ENCODE results near the gene PHF11.

PHF11 gene

DNA sequence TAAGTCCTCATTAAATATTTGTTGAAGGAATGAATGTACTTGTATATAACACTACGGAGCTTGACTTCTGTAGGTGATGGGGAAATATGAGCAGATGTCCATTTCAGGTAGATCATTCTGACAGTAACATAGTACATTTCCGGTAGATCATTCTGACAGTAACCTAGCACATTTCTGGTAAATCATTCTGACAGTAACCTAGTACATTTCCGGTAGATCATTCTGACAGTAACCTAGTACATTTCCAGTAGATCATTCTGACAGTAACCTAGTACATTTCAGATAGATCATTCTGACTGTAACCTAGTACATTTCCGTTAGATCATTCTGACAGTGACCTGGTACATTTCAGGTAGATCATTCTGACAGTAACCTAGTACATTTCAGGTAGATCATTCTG lies 2.5 kb downstream of the PHF11 start:
- DNase-seq (ENCODE audit: low read depth in 2 of 2): no peak

DNA sequence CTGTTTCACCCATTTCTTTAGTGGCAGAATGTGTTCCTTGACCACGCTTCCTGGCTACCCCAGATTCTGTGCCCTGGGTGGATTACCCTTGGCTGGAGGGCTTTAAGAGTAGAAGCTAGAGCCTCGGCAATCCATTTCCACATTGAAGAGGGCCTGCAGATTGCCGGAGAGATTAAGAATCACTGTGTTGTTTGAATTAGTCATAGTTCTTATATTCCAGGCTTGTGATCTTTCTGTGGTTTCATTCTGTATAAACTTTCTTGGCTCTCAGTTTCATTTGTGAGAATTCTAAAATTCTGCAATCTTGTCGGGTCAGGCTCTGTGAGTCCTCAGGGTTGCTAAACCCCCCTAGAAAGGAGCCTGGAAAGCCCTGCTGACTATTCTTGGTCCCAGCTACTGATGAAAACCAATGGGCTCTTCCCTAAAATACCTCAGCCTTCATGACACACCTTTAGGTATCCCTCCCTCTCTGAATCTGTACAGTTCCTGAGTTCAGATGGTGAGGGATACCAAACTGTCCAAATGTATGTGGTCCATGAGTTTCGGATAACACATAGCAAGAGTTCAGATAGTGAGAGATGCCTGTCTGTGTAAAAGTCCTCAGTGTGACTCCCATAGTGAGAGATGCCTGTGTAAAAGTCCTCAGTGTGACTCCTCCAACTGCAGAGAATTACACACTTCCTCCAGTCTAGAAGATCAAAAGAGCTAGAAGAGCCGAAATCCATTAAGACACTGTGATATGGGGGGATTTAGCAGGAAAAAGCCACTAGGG lies 4.3 kb downstream of the PHF11 start:
- DNase-seq (ENCODE audit: low read depth in 2 of 2): no peak

DNA sequence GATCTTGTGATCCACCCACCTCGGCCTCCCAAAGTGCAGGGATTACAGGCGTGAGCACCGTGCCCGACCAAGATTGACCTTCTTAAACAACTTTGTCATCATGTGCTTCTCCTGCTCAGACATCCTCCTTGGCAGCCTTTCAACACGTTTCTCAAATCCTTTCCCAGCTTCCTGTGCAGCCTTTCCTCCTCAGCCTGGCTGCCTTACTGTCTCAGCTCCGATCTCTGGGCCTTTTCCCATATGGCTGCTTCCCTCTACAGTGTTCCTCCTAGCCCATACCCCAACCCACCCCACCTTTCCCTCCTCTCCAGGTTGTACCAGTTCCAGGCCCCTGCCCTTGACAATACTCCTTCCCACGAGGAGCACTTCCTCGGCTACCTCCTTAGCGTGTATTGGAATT lies 7.2 kb downstream of the PHF11 start:
- DNase-seq (ENCODE audit: low read depth in 2 of 2): no peak

DNA sequence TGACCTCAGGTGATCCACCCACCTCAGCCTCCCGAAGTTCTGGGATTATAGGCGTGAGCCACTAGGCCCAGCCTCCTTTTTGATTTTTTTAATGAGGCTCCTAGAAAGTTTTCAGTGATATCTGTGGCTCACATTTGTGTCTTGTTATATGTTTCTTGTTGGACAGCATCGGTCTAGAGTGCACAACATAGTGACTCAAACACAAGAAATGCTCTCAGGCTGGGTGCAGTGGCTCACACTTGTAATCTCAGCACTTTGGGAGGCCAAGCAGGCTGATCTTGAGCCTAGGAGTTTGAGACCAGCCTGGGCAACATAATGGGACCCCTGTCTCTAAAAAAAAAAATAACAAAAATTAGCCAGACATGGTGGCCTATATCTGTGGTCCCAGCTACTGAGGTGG lies 8.2 kb downstream of the PHF11 start:
- DNase-seq (ENCODE audit: low read depth in 2 of 2): no peak

DNA sequence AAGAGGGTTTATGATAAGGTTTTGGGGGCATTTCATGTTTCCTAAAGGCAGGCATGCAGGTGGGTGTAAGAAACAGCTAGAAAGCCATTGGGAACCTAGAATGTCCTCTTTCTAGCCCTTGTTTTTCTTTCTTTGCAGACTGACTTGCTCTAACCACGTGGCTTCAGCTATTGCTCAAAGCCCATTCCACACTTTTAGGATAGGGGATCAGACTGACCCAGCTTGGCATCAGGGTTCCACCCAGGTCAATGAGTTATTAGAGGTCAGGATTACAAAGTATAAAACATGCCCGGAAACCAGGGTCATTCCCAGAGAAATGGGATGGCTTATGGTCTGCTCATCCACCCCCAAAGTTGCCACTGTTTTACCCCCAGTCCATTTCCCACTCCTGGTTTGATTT lies 16.8 kb downstream of the PHF11 start:
- DNase-seq (ENCODE audit: low read depth in 2 of 2): no peak

DNA sequence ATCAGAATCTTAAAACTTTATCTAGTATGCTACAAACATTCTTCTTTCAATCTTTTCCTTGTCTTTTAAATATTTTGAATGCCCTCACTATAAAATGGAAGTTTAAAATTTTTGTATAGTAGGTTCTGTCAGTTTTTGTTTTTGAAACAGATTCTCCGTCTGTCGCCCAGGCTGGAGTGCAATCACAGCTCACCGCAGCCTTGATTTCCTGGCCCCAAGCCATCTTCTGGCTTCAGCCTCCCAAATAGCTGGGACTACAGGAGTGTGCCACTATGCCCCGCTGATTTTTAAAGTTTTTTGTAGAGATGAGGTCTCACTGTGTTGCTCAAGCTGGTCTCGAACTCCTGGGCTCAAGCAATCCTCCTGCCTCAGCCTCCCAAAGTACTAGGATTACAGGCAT lies 20.7 kb downstream of the PHF11 start:
- no peak for DNase-seq (ENCODE audit: low read depth in 2 of 2)

DNA sequence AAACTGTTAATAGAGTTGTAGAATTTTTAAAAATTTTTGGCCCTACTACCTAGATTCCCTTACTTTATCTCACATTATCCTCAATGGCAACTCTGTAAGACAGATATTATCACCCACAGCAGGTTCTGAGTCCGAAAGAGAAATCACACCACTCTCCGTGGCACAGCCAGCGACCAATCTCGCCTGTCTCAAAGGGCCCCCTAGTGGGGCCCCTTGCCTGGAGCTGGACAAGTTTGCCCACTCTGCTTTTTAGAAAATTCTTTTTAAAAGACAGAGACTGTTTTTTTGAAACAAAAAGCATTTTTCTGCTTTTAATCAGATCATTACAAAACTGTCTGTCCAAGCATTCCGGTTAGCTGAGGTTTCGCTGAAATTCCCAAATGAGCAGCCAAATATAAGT lies 21.7 kb downstream of the PHF11 start:
- DNase-seq (ENCODE audit: low read depth in 2 of 2): no peak

DNA sequence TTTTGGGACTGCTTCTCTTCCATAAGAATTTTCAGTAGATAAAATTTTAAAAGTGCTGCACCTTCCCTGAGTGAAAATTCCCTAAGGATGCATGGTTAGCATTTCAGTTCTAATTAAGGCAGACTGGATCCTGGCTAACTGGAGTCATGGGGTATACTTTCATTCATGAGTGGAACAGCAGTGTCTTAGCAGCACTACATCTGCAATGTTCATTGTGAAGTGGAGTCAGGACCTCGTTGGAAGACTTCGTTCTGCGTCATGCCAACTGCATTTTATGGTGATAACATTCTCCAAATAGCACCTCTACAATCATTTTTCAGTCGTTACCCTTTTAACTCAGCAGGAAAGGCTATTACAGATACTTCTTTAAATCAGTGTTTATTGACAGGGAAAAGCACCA lies 25.5 kb downstream of the PHF11 start:
- DNase-seq (ENCODE audit: low read depth in 2 of 2): no peak

DNA sequence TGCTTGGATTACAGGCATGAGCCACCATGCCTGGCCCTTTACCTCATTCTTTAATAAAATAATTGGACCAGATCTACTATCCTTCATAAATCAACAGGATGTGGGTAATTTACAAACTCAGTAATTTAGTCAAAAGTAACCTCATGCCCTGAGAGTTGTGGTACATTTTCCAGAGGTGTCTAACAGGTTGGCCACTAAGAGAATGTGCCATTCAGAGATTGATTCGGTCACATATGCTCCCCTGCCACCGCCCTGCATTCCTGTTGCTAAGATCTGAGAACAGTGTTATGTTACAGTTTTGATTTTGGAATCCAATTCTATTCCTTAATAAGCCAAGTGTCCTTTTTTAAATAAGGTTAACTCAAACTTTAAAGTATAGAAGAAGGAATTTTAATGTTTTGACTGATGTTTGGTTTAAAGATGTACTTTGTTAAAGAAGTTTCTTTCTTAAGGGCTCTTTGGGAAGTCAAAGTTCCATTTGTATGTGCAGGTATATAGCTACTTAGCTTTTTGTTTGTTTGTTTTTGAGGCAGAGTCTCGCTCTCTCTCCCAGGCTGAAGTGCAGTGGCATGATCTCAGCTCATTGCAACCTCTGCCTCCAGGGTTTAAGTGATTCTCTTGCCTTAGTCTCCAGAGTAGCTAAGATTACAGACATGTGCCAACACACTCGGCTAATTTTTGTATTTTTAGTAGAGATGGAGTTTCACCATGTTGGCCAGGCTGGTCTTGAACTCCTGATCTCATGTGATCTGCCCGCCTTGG lies 29.2 kb downstream of the PHF11 start:
- DNase-seq (ENCODE audit: low read depth in 2 of 2): no peak

DNA sequence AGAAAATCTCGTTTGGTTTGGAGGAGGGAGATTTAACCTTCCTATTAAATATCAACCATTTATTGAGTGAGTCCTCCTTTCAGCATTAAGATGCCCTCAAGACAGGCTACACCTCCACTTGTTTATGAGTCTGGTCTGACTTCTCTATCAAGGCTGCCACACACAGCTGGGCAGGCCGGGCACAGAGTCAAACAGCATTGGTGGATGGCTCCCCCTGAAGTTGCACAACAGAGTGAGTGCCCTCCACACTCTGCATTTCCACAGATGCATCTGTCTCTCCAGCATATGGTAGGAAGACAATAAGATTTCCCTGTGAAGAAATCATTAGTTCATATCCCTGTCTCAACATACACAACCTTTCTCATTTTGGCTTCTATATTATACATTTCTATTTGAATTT lies 31.4 kb downstream of the PHF11 start:
- DNase-seq (ENCODE audit: low read depth in 2 of 2): no peak

DNA sequence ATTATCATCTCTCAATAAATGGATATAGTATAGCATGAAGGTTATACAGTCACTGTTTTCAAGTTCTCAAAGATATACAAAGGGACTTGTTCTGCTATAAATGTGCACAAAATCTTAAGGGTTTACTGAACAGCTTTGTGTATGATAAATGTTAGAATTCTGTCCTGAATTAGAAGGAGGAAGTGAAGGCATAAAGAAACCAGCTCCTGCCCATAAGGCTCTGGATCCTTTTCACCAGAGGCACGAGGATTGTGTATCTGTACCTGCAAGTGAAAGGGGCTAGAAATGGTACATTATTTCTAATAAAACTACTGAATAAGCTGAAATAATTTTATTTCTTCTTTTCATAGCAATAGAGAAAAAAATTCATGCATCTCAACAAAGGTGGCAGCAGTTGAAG lies 32.4 kb downstream of the PHF11 start:
- no peak for DNase-seq (ENCODE audit: low read depth in 2 of 2)

DNA sequence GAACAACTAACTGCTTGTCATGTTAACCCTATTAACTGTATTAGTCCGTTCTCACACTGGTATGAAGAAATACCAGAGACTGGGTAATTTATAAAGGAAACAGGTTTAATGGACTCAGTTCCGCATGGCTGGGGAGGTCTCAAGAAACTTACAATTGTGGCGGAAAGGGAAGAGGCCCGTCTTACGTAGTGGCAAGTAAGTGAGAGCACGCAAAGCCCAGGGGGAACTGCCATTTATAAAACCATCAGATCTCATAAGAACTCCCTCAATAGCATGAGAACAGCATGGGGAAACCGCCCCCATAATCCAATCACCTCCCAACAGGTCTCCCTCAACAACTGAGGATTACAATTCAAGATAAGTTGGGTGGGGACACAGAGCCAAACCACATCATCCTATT lies 34.7 kb downstream of the PHF11 start:
- no peak for DNase-seq (ENCODE audit: low read depth in 2 of 2)

DNA sequence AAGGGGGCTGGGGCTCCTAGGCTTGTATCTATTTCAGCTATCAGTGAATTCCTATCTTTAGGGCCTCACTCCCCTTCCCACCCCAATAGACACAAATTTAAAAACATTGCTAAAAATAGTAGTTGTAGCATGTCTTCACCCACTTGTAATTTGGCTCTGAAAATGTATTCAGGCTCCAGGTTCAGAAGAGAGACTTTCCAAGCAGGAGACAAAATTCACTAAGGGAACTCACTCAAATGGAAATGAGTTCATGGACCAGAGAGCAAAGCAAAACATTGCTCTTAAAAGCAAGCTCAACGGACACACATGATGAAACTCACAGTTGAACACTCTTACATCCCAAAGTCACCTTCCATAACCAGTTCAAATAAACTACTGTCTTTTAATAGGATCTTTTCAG lies 36.8 kb downstream of the PHF11 start:
- no peak for DNase-seq (ENCODE audit: low read depth in 2 of 2)

DNA sequence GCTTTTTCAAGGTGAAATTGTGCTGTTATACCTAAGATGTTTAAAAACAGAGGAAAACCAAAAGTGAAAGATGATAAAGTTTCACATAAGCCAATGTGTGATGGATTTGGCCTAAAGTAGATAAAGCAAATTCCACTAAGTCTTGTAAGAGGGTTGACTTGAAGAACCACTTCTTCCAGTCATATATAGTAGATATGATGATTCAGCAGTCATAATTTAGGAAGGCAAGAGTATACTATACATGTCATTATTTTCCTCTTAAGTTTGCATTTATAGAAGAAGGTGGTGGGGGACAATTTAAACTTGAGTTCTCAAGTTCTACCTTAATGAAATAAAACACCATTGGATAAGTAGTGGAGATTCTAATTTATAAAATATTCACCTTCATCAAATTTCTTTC lies 37.3 kb downstream of the PHF11 start:
- no peak for DNase-seq (ENCODE audit: low read depth in 2 of 2)

DNA sequence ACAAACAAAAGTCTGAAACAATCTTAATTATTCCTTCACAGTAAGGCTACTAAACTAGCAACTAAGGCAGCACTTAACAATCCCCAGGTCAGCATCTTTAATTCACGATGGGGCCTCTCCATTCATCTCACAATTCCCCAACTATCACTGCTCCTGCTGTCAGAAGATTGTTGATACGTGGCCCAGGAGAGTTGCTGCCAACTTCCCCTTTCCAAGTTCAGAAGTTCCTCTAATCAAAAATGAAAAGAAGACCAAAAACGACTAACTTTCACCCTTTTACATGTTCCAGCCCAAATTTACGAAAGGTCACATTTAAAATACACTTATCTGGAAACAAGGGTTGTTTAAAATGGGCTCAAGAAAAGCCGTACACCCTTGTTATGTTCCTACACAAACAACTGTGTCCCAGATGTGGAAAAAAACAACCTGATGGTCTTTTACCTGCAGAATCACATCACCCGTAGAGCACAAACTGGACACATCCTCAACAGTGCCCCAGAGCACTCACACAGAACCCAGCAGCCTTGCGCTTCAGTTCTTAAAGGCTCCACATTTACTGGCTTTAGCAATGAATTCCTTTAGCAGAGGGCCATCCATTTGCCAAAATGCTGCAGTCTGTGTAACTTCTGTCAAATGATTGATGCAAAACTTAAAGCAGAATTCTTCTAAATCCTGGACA lies 38.0 kb downstream of the PHF11 start:
- no peak for DNase-seq (ENCODE audit: low read depth in 2 of 2)

DNA sequence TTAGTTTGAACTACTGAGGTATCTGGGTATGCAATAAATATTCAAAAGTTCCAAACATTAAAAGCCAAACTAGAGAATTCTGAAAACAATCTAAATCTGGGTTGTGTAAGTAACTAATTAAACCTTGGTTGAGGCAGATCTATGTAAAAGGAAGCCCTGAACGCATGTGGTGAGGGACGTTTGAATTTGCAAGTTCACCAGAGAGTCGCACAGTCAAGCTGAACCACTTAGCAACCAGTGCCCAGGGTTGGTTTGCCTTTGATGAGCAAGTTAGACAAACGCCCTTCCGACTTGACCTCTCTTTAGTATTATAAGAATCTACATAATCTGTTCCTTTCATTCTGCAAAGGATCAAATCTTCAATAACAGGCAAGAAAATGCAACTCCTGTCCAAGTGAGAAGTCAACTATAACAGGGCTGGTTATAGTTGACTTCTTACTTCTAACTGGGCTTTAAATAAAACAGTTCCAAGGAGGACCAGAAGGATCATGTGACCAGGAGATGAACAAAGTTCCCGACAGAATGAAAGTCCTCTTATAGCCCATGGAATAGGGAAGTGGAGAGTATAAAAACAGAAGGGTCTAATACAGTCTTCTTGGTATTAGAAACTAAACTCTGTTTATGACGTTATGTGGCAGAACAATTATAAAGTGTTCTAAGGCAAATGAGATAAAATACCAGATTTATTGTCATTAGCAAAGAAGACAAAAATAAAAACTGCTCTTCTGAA lies 40.6 kb downstream of the PHF11 start:
- DNase-seq (ENCODE audit: low read depth in 2 of 2): no peak

DNA sequence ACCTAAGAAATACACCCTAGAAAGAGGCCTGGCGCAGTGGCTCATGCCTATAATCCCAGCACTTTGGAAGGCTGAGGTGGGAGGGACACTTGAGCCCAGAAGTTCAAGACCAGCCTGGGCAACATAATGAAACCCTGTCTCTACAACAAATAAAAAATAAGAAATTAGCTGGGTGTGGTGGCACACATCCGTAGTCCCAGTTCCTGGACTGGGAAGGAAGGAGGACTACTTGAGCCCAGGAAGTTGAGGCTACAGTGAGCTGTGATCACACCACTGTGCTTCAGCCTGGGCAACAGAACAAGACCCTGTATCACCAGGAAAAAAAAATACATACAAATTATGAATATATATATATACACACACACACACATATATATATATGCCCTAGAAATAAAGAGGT lies 42.7 kb downstream of the PHF11 start:
- no peak for DNase-seq (ENCODE audit: low read depth in 2 of 2)

DNA sequence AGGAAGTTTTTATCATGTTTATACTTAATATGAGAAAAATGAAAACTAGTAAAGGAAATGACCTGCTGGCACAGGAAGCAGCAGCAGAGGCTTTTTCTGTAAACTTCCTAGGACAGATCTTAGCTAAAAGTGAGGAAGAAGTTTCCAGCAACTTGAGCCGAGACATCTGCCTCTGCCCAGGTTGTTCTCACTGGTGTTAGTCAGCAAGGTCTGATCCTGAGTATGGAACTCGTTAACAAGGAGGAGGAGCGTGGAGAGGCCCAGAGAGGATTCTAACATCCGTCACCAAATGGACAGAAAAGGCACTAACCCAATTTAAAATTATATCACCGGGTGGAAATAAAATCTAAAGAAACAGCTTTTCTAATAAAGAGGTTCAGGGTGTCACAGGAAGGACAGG lies 43.6 kb downstream of the PHF11 start:
- DNase-seq (ENCODE audit: low read depth in 2 of 2): no peak

DNA sequence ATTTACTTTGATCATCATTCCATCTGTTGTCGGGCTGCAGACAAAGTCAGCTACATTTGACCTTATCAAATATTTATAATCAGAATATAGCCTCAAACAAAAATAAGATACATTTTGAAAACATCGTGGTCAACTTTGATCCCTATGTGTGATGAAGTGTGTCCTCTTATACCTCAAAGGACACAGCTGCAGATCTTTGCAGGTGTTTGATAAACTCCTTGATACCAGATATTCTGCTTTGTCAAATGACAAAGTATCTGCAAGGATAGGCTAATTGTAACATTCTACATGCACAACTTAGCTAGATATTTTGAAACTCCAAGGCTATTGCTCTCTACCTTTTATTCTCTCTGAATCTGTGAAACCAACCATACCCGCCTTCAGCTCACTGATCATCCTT lies 44.0 kb downstream of the PHF11 start:
- no peak for DNase-seq (ENCODE audit: low read depth in 2 of 2)

DNA sequence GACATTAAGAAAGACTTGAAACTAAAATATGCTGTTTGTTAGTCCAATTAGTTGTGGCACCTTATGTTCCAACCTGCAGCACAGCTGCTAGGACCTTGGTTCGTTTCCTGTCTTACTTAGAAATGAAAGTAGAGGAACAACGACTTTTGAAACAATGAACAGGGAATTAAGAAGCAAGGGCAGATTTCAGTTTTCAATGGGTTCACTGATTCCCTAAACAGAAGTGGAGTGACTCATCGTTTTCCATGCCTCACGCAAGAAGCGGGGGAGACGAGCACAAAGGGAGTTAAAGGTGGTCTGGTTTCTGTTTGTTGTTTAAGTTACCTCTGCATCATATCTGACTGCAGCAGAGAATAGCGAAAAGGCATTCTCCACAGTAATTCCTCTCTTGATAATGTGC lies 44.8 kb downstream of the PHF11 start:
- DNase-seq (ENCODE audit: low read depth in 2 of 2): no peak

DNA sequence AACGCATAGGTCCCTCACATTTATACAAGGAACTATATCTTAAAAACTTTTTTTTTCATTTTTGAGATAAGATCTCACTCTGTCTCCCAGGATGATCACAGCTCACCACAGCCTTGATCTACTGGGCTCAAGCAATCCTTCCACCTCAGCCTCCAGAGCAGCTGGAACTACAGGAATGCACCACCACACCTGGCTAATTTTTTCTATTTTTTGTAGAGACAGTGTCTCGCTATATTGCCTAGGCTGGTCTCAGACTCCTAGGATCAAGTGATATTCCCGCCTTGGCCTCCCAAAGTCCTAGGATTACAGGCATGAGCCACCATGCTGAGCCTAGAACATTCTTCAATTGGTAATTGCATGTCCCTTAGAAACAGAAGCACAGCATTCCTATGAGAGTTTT lies 47.9 kb downstream of the PHF11 start:
- no peak for DNase-seq (ENCODE audit: low read depth in 2 of 2)

DNA sequence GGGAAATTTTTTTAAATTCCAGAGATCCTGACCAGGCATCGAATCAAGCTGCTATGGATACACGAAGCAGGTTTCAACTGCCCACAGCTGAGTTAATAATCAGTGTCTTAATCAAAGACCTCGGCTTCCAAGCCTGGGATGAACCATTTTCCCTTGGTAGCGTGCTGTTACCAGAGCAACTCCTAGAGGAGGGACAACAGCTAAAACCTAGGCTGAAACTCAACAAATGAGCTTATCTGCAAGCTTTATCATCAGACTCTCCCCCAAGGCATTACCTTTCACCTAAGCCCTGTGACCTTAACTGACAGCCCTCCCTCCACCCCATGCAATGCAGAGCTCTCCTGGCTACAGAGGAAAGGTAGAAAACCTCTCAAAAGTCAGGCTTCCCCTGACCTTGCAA lies 49.9 kb downstream of the PHF11 start:
- DNase-seq (ENCODE audit: low read depth in 2 of 2): no peak
